NOMO-1 treated with DMSO at 0.1 percent for 48 hours (cell line): Measurements from ENCODE around the gene ELF3.
"Not testable (repeated sequence)": the region's sequence is repeated elsewhere in the genome, so short reads cannot be mapped to it uniquely, and the experiment has no call there.

Source experiments
- DNase-seq: peaks from one replicate; lab custom pipeline; 2025; ENCODE audit not compliant: unreplicated experiment; lab: John Stamatoyannopoulos, UW

The ELF3 gene

GRCh38 chr1:202007805-202008489 is 2.4 kb upstream of the ELF3 start:
- DNase-seq, result no peak

- peak; percentile 27 for DNase-seq
Measured at GRCh38 chr1:202009326-202010179, 834 bp upstream of the ELF3 start.

GRCh38 chr1:202011994-202012393 is 1.6 kb downstream of the ELF3 start:
- DNase-seq, result no peak

GRCh38 chr1:202012544-202013478 is 2.4 kb downstream of the ELF3 start:
- DNase-seq, result no peak

- DNase-seq, result no peak
Measured at GRCh38 chr1:202013603-202014002, 3.2 kb downstream of the ELF3 start.

GRCh38 chr1:202014060-202014459 is 3.7 kb downstream of the ELF3 start:
- no peak for DNase-seq

GRCh38 chr1:202014915-202015661 is 4.7 kb downstream of the ELF3 start:
- DNase-seq, result no peak

GRCh38 chr1:202015662-202015937 is 5.2 kb downstream of the ELF3 start:
- no peak for DNase-seq

- no peak for DNase-seq
Measured at GRCh38 chr1:202016022-202016810, 5.8 kb downstream of the ELF3 start.

GRCh38 chr1:202016811-202017748 is 6.7 kb downstream of the ELF3 start:
- DNase-seq, result no peak

- DNase-seq, result no peak
Measured at GRCh38 chr1:202017749-202018467, 7.5 kb downstream of the ELF3 start.

GRCh38 chr1:202018468-202019234 is 8.3 kb downstream of the ELF3 start:
- no peak for DNase-seq

- DNase-seq, result not testable (repeated sequence)
Measured at GRCh38 chr1:202019235-202019558, 8.8 kb downstream of the ELF3 start.

- no peak for DNase-seq
Measured at GRCh38 chr1:202023001-202023433, 12.6 kb downstream of the ELF3 start.

- no peak for DNase-seq
Measured at GRCh38 chr1:202029171-202029665, 18.8 kb downstream of the ELF3 start.

GRCh38 chr1:202029727-202030126 is 19.3 kb downstream of the ELF3 start:
- DNase-seq, result no peak

- DNase-seq, result no peak
Measured at GRCh38 chr1:202031796-202032195, 21.4 kb downstream of the ELF3 start.
